Muscle layer of colon (tissue), 2 donors: ENCODE measurements around the gene A4GALT.

ENCODE experiments used
- H3K27ac ChIP-seq: one replicate; pipeline ENCODE4 v1.7.0; 2013; ENCODE audit warnings: low read depth, mild to moderate bottlenecking, low read length, moderate library complexity
- H3K27me3 ChIP-seq, 2 donors: one replicate each; pipeline ENCODE4 v1.7.0; 2013; ENCODE audit warnings: low read length in 2 of 2, mild to moderate bottlenecking in 2 of 2; ENCODE audit not compliant: insufficient read depth in 2 of 2, control insufficient read depth in 1 of 2
- H3K36me3 ChIP-seq: one replicate; pipeline ENCODE4 v1.7.0; 2013; ENCODE audit warnings: mild to moderate bottlenecking, low read length; ENCODE audit not compliant: insufficient read depth
- H3K4me1 ChIP-seq: one replicate; pipeline ENCODE4 v1.7.0; 2013; ENCODE audit warnings: mild to moderate bottlenecking, low read length; ENCODE audit not compliant: insufficient read depth
- H3K4me3 ChIP-seq, 2 donors: one replicate each; pipeline ENCODE4 v1.7.0; 2013; ENCODE audit warnings: low read length in 2 of 2, low read depth in 1 of 2, mild to moderate bottlenecking in 1 of 2, moderate library complexity in 1 of 2
- H3K9ac ChIP-seq: one replicate; pipeline ENCODE4 v1.7.0; 2013; ENCODE audit warnings: low read length
- H3K9me3 ChIP-seq: one replicate; pipeline ENCODE4 v1.7.0; 2013; ENCODE audit warnings: mild to moderate bottlenecking, low read length
- donor health status: abdominal sarcoma.
- donor health status: Adenocarcinoma of cecum.

The A4GALT gene

DNA sequence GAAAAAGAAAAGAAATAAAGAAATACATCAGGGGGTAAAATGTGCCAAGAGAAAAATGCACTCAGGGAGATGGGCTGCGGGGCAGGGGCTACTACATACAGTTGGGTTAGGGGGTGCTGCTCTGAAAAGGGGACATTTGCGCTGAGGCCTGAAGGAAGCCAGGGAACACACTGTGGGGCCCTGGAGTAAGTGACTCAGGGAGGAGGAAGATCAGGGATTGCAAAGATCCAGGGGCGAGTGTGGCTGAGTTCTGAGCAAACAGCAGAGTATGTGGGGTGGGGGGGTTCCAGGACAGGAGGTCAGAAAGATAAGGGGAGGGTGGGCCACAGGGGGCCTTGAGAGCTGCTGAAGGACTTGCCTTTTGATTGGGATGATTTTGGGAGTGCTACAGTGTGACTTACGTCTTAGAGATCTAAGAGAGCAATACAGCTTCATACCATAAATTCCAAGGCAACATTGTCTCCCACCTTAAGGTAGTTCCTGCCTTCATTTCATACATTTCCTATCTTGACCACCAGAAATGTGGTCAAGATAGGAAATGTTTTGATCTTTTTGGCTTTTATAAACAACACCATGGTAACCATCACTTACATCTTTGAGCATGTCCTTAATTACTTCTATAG is 5.8 kb downstream of the A4GALT start:
- peaks cover 33% of the 10 kb centered on the region for H3K4me1 ChIP-seq
- no peaks in the 10 kb centered on the region for H3K36me3 ChIP-seq
- no peak overlapping the region for H3K9ac ChIP-seq
- no peak overlapping the region for H3K27ac ChIP-seq
- no peaks in the 10 kb centered on the region for H3K9me3 ChIP-seq
- no peaks in the 10 kb centered on the region for H3K27me3 ChIP-seq
- no peak overlapping the region for H3K4me3 ChIP-seq

DNA sequence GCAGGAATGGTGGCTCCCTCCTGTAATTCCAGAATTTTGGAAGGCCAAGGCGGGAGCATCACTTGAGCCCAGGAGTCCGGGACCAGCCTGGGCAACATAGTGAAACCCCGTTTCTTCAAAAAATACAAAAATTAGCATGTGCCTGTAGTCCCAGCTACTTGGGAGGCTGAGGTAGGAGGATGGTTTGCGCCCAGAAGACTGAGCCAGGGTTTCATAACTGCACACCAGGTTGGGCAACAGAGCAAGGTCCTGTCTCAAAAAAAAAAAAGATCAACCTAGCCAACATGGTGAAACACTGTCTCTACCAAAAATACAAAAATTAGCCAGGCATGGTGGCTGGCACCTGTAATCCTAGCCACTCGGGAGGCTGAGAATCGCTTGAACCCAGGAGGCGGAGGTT is 6.4 kb downstream of the A4GALT start:
- no peaks in the 10 kb centered on the region for H3K27me3 ChIP-seq
- H3K27ac ChIP-seq = no peak overlapping the region
- H3K9ac ChIP-seq = no peak overlapping the region
- H3K36me3 ChIP-seq = no peaks in the 10 kb centered on the region
- H3K4me3 ChIP-seq = no peak overlapping the region
- H3K4me1 ChIP-seq = peaks cover 30% of the 10 kb centered on the region
- no peaks in the 10 kb centered on the region for H3K9me3 ChIP-seq

DNA sequence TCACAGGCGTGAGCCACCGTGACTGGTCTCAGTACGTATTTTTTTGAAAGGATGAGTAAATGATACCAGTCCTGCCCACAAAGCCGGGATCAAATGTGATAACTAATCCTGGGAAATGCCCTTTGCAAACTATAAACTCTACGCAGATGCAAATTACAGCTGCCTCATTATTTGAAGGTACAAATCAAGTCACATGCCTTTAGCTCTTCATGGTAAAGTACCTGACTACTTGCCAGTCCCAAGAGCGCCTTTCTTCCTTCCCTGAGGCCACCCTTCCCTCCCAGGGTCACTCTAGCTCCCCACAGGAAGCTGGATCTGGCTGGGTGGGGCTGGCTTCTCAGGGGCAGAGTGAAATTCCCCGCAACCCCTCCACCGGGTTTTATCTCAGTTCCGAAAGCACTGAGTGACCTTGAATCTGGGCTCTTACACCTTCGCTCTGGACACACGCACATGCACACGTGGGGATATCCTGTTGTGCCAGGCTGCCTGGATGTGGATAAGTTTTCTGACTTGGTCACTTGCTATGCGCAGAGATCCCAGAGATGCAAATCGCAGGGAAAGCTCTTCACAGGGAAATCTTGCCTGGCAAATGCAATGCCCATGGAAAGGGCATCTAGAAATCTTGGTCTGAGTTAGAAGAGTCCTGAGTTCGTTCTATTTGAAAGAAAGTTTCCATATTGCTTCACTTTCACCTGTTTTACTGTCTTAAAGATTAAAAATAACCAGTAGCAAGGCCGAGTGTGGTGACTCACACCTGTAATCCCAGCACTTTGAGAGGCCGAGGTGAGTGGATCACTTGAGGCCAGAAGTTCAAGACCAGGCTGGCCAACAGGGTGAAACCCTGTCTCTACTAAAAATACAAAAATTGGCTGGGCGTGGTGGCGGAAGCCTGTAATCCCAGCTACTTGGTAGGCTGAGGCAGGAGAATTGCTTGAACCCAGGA is 8.5 kb downstream of the A4GALT start:
- no peak overlapping the region for H3K27ac ChIP-seq
- H3K36me3 ChIP-seq = no peaks in the 10 kb centered on the region
- H3K9me3 ChIP-seq = no peaks in the 10 kb centered on the region
- no peak overlapping the region for H3K4me3 ChIP-seq
- H3K9ac ChIP-seq = no peak overlapping the region
- no peaks in the 10 kb centered on the region for H3K27me3 ChIP-seq
- peaks cover 16% of the 10 kb centered on the region for H3K4me1 ChIP-seq

DNA sequence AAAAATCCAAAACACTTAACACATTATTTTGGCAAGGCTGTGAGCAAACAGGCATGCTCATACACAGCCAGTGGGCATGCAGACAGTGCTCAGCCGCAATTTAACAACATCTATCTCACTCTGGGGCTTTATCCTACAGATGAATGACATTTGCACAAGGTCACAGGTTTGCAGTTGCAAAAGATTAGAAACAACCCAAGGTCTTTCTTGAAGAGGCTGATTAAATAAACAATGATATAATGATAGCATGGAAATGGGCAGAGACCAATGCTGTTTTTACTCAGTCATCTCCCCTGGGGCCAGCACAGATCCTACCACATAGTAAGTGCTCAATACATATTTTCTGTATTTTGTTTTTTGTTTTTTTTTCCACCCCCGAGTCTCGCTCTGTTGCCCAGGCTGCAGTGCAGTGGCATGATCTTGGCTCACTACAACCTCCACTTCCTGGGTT is 9.4 kb downstream of the A4GALT start:
- Histone ChIP-seq H3K27ac (no peak overlapping the region), H3K27me3 (no peaks in the 10 kb centered on the region), H3K4me3 (no peak overlapping the region), H3K4me1 (peaks cover 9% of the 10 kb centered on the region), H3K36me3 (no peaks in the 10 kb centered on the region), H3K9me3 (no peaks in the 10 kb centered on the region), H3K9ac (no peak overlapping the region)

DNA sequence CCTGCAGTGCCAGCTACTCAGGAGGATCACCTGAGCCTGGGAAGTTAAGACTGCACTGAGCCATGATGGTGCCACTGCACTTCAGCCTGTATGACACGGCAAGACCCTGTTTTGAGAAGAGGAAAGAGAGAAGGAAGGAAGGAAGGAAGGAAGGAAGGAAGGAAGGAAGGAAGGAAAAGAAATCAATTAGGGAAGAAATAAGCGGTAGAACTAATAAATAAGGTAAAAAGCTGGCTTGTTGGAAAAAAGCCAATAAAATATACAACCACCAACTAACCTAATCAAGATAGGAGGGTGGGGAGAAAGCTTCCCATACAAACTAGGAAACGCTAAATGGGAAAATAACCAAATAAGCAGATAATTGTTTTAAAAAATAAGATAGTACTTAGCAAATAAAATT is 12.3 kb downstream of the A4GALT start:
- no peaks in the 10 kb centered on the region for H3K27me3 ChIP-seq
- peaks cover 16% of the 10 kb centered on the region for H3K4me1 ChIP-seq
- no peak overlapping the region for H3K27ac ChIP-seq
- H3K9ac ChIP-seq = no peak overlapping the region
- H3K4me3 ChIP-seq = no peak overlapping the region
- H3K36me3 ChIP-seq = no peaks in the 10 kb centered on the region
- H3K9me3 ChIP-seq = no peaks in the 10 kb centered on the region

DNA sequence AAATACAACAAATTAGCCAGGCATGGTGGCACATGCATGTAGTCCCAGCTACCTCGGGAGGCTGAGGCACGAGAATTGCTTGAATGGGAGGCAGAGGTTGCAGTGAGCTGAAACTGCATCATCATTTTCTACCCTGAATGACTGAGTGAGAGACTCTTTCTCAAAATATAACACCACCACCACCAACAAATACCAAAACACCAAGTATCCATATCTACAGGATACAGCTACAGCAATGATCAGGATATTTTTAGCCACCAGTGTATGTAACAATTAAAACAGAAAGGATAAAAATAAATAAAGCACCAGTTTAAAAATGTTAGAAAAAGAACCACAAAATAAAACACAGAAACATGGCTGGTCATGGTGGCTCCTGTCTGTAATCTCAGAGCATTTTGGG is 13.2 kb downstream of the A4GALT start:
- Histone ChIP-seq H3K27ac (no peak overlapping the region), H3K4me1 (peaks cover 19% of the 10 kb centered on the region), H3K4me3 (no peak overlapping the region)

DNA sequence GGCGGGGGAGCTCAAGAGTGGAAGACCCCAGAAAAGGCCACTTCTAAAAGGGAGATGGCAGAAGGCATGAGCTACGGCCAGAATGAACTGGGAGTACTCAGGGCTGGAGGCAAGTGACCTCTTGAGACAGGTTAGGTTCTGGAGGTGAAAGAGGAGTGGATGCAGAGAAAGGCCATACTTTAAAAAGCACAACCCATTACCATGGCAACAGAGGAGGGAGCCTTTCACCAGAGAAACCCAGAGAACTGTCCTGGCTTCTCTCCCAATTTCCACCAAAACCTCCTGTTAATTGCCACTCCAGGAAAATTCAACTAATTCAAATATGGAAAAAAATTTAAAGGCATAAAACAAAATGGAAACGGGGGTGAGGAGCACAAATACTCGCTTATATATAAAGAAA is 15.8 kb downstream of the A4GALT start:
- Histone ChIP-seq H3K9me3 (no peaks in the 10 kb centered on the region), H3K27me3 (no peaks in the 10 kb centered on the region), H3K36me3 (no peaks in the 10 kb centered on the region), H3K27ac (no peak overlapping the region), H3K9ac (no peak overlapping the region), H3K4me1 (peaks cover 13% of the 10 kb centered on the region), H3K4me3 (no peak overlapping the region)

More for the DNA sequence above, 13.2 kb downstream of the A4GALT start:
- Histone ChIP-seq H3K27me3 (no peaks in the 10 kb centered on the region), H3K9ac (no peak overlapping the region), H3K9me3 (no peaks in the 10 kb centered on the region), H3K36me3 (no peaks in the 10 kb centered on the region)

DNA sequence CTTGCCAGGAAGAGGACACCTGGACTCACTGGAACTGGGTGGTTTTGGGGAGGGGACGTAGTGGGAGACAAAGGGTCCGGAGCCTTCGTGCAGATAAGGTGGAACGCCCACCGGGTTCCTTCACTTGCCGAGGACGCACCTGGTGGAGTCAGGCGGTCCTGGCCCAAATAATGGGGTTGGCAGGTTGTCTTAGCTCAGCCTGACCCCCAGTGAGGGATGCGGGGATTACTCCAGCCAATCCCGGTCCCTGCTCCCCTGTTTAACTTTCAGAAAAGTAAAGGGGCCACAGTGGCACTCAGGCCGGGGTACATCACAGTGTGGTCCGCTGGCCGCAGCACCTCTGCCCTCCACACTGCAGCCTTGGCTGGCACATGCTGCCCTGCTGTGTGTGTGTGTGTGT is 18.0 kb downstream of the A4GALT start:
- Histone ChIP-seq H3K4me1 (peaks cover 24% of the 10 kb centered on the region), H3K9ac (no peak overlapping the region), H3K9me3 (no peaks in the 10 kb centered on the region), H3K4me3 (no peak overlapping the region), H3K36me3 (no peaks in the 10 kb centered on the region), H3K27me3 (no peaks in the 10 kb centered on the region), H3K27ac (no peak overlapping the region)

DNA sequence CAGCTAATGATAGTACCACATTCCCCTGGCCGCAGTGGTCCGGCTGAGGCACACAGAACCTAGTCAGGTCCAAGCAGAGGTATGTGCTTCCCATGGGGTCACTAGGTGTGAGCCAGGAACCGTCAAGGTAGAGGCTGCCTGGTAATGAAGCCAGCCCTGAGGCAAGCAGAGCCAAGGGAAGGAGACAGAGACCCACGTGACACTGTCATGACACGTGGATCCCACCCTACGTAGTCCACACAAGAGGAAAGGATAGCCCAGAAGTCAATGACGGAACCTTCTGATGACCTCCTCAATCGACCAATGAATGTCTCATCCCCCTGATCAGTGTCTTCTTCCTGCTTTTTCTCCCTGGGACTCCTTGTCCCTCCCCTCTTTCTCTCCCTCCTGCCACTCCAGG is 19.0 kb downstream of the A4GALT start:
- Histone ChIP-seq H3K4me1 (peaks cover 34% of the 10 kb centered on the region), H3K4me3 (no peak overlapping the region), H3K36me3 (no peaks in the 10 kb centered on the region), H3K27me3 (no peaks in the 10 kb centered on the region), H3K9me3 (no peaks in the 10 kb centered on the region), H3K9ac (no peak overlapping the region), H3K27ac (peak overlapping the region; percentile 19)

DNA sequence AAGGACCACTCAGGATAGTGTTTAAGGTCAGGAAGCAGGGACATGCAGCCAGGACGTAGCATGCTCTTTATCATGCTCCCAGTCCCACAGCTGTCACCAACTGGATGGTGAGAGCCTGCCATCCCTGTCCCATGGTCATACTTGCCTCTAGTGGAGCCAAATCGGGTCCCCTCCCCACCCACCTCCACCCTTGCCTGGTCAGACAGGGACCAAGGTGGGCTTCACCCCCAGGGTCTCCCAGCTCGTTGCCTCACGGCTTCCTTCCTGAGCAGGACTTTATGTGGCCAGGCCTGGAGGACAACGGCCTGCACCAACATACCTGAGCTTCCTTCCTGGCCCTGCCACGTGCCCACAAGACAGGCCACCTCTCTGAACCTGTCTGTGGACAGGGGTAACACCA is 19.8 kb downstream of the A4GALT start:
- H3K27me3 ChIP-seq = no peaks in the 10 kb centered on the region
- no peaks in the 10 kb centered on the region for H3K36me3 ChIP-seq
- peaks cover 34% of the 10 kb centered on the region for H3K4me1 ChIP-seq
- no peak overlapping the region for H3K27ac ChIP-seq
- no peak overlapping the region for H3K9ac ChIP-seq
- H3K4me3 ChIP-seq = no peak overlapping the region
- no peaks in the 10 kb centered on the region for H3K9me3 ChIP-seq

DNA sequence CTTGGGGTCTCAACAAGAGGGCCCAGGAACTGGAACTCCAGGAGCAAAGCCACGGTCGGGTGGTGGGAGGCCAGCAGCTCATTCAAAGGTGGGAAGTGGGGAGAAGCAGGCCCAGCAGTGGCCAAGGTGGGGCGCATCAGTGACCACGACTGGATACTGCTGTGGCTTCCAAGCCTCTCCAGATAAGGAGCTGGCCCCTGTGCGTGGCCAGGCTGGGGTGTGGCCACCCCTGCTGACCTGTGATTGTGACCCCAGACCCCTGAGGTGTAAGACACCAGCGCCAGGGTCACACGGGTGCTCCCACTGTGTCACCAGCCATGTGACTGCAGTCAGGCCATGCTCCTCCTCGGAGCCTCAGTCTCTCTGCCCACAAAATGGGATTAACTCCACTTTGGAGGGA is 20.3 kb downstream of the A4GALT start:
- Histone ChIP-seq H3K27ac (no peak overlapping the region), H3K4me1 (peaks cover 39% of the 10 kb centered on the region)

More for the DNA sequence above, 20.3 kb downstream of the A4GALT start:
- no peak overlapping the region for H3K9ac ChIP-seq
- no peak overlapping the region for H3K4me3 ChIP-seq
- no peaks in the 10 kb centered on the region for H3K27me3 ChIP-seq
- peaks cover under 1% of the 10 kb centered on the region for H3K36me3 ChIP-seq
- H3K9me3 ChIP-seq = no peaks in the 10 kb centered on the region
